Activated CD4-positive, alpha-beta T cell treated with anti-CD3 and anti-CD28 coated beads, Interleukin-2, amount 10 ng/mL, durations not matched to agents 7 days and 5 days (primary cell): ENCODE results near the gene PRKAR1B. TPM values are rescaled to one million over a fixed set of nuclear protein-coding genes. Genes with fewer than 3 reads are reported as not detected.
A peak's percentile ranks its signal among the peaks of the same experiment; 100 is the strongest.
"Not testable (repeated sequence)": the region's sequence is repeated elsewhere in the genome, so short reads cannot be mapped to it uniquely, and the experiment has no call there.

Source experiments
- CTCF ChIA-PET: fragments of 350-600 bp; sonication (Branson Sonifier 250); formaldehyde crosslinking; loops from one replicate; lab custom pipeline; 2021; ENCODE audit warnings: antibody characterized with exemption; lab: Charles Lee
- POLR2A ChIA-PET: fragments of 350-600 bp; sonication (Branson Sonifier 250); formaldehyde crosslinking; loops from one replicate; lab custom pipeline; 2021; ENCODE audit warnings: antibody characterized with exemption; lab: Charles Lee
- DNase-seq: peaks from one replicate; pipeline ENCODE4 v3.0.0-alpha.2; 2020
- H3K27ac Mint-ChIP-seq: one replicate; pipeline ENCODE4 v1.8.0; 2021; ENCODE audit warnings: mild to moderate bottlenecking, moderate library complexity, mixed read lengths
- H3K27me3 Mint-ChIP-seq: one replicate; pipeline ENCODE4 v1.8.0; 2021; ENCODE audit warnings: mixed read lengths
- H3K36me3 Mint-ChIP-seq: one replicate; pipeline ENCODE4 v1.8.0; 2021; ENCODE audit warnings: low read depth, mixed read lengths
- H3K4me1 Mint-ChIP-seq: one replicate; pipeline ENCODE4 v1.8.0; 2021; ENCODE audit warnings: mixed read lengths
- H3K4me3 Mint-ChIP-seq: one replicate; pipeline ENCODE4 v1.8.0; 2021; ENCODE audit warnings: mild to moderate bottlenecking, moderate library complexity, mixed read lengths
- H3K9me3 Mint-ChIP-seq: one replicate; pipeline ENCODE4 v1.8.0; 2021; ENCODE audit warnings: mixed read lengths
- total RNA-seq, 2 experiments: library from RNA; stranded (reverse); gene quantifications; one replicate each; pipeline ENCODE4 v1.2.3, GENCODE V29; 2021

Gene PRKAR1B
- total RNA-seq, 2 experiments from 2014 or later: 29.8 to 32.5 TPM

DNA sequence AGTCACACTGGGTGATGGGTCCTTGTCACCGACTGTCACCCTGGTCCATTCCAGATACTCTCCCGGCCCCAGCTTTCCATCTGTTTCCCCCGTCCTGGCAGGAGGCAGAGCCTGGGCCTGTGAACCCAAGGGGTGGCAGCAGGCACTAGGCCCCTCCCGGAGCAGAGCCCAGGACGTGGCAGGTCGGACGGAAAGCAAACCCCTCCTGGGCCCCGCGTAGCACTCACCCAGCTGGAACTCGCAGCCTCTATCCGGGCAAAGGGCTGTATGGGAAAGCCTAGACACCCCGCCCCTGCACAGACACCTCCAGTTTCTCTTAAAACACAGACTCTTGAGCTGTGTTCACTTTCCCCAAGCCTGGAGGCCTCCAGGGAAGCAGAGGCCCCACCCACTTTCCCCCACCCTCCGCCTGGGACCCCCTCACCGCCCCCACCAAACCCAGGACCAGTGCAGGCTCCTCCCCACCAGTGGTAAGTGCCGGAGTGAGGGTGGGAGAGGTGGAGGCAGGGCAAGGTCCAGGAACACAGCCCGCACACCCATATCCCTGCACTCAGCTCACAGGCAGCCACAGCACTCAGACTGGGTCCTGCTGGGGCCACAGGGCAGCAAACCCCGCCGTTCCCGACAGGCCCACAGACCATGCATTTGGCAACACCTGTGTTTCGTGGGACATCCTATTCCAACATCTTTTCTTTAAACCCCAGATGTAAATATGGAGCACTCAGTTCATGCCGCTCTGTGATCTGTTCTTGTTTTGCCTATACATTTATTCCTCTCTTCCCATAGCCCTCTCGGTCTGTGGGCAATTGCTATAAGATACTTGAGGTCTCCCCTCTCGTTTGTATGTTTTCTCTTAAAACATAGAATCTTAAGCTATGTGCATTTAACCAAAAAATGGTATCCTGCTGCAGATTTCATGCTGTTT is 109.2 kb downstream of the PRKAR1B start:
- peaks cover 47% of the 10 kb centered on the region for H3K36me3 Mint-ChIP-seq
- H3K27me3 Mint-ChIP-seq: no peaks in the 10 kb centered on the region
- peak overlapping the region; percentile 100 for H3K27ac Mint-ChIP-seq
- ChIA-PET POLR2A (interaction anchor here (0.6 to 1.8 kb wide), 4 partner anchors 13 to 196 kb away, joined by 3 to 6 read pairs (median 4); no protein-coding TSS in a partner anchor), CTCF (interaction anchor here (0.6 to 1.5 kb wide), 5 partner anchors 13 to 350 kb away, joined by 3 read pairs; no protein-coding TSS in a partner anchor)
- peaks cover 33% of the 10 kb centered on the region for H3K9me3 Mint-ChIP-seq
- H3K4me1 Mint-ChIP-seq: peaks cover 60% of the 10 kb centered on the region
- peak overlapping the region; percentile 72 for H3K4me3 Mint-ChIP-seq
- DNase-seq: no peak

DNA sequence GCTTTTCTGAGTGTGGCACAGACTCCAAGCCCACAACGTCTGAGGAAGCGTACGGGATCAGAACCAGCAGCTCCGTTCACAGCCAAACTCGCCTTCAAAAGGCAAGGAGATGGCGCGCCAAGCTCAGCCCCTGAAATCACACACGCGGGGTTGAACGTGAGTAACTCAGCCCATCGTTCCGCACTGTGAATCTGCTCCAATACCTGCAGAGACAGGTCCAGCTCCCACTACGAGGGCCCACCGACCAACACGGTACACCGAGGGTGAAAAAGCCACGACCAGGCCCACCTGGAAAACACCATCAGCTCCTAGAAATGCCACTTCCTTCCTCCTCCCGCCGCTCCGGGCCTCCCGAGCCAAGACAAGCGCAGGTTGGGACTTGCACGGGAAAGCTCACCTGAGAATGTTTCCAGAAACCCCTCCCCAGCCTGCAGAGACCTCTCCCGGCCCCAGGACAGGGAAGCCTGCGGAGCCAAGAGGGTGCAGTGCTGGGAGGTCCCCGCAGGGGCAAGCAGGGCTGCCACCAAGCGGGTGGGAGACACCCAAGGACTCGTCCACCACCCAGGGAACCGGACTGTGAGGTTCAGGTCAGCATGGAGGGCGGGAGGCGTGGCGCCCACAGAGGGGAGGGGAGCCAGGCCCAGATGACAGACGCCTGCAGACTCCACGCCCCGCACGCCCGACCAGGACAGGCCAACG is 113.5 kb downstream of the PRKAR1B start:
- DNase-seq: no peak
- ChIA-PET POLR2A (no interaction called here), CTCF (interaction anchor here (0.7 kb wide), 1 partner anchor 184 kb away, joined by 3 read pairs; no protein-coding TSS in a partner anchor)
- no peaks in the 10 kb centered on the region for H3K27me3 Mint-ChIP-seq
- no peak overlapping the region for H3K4me3 Mint-ChIP-seq
- peak overlapping the region; percentile 31 for H3K27ac Mint-ChIP-seq
- peaks cover 73% of the 10 kb centered on the region for H3K4me1 Mint-ChIP-seq
- peaks cover 22% of the 10 kb centered on the region for H3K36me3 Mint-ChIP-seq
- H3K9me3 Mint-ChIP-seq: peaks cover 5% of the 10 kb centered on the region

DNA sequence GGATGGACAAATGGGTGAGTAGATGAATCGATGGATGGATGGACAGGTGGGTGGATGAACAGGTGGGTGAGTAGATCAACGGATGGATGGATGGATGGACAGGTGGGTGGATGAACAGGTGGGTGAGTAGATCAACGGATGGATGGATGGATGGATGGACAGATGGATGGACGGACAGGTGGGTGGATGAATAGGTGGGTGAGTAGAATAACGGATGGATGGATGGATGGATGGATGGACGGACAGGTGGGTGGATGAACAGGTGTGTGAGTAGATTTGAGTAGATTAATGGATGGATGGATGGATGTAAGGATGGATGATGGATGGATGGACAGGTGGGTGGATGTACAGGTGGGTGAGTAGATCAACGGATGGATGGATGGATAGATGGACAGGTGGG is 115.2 kb downstream of the PRKAR1B start:
- DNase-seq, CTCF ChIA-PET, H3K4me3 Mint-ChIP-seq, H3K9me3 Mint-ChIP-seq, POLR2A ChIA-PET, H3K27me3 Mint-ChIP-seq: not testable (repeated sequence)
- Mint-ChIP-seq H3K27ac (peak overlapping the region; percentile 5), H3K36me3 (peaks cover 17% of the 10 kb centered on the region), H3K4me1 (peaks cover 71% of the 10 kb centered on the region)

DNA sequence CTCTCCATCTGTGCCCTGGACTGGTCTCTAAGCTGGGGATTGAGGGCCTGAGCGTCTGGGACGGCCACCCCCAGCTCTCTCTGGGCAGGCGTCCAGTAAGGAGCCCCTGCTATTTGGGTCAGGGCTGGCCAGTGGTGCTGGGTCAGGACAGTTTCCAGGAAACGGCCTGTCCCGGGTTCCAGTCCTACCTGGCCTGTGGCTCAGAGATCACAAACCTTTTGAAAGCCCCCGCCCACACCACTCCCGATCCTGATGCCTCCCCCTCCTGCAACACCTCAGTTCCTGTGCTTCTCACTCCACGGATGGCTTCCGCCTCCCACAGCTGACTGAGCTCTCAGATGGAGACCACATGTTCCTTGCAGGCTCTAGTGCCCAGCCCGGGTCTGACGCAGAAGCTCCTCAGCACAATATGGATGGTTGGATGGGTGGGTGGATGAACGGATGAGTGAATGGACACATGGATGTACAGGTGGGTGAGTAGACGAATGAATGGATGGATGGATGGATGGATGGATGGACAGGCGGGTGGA is 115.7 kb downstream of the PRKAR1B start:
- peaks cover 5% of the 10 kb centered on the region for H3K9me3 Mint-ChIP-seq
- H3K4me3 Mint-ChIP-seq: no peak overlapping the region
- H3K27ac Mint-ChIP-seq: no peak overlapping the region
- DNase-seq: no peak
- CTCF ChIA-PET: no interaction called here
- H3K36me3 Mint-ChIP-seq: peaks cover 17% of the 10 kb centered on the region
- no peaks in the 10 kb centered on the region for H3K27me3 Mint-ChIP-seq
- peaks cover 67% of the 10 kb centered on the region for H3K4me1 Mint-ChIP-seq
- POLR2A ChIA-PET: no interaction called here

DNA sequence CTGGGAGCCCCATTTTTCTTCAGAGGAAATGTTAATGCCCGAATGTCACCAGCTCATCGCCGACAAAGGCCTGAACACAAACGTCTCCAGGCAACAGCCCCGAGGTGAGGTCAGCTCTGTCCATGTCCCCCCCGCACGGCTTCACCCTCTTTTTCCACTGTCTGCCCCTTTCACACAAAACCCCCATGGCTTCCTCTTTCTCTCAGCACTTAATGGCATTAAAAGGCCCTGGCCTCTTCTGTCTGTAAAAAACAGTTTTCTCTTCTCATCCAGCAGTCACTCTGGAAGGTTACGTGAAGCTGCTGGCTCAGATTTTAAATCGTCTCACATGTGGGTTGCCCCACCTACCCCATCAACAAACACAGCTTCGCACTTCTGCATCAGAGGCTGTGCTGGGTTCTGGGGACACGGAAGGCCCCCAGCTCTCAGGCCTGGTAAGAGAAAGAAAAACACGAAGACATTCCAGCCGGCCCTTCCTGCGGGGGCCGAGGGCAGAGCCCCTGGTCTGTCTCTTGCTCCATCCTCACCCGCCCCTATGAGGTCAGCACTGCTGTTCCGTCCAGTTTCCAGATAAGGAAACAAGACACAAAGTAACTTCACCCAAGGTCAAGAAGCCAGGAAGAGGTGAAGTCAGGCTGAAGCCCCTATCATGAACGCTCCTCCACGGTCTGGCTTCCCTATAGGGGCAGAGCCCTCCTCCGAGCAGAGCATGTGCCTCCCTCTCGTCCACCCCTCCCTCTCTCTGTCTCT is 116.4 kb downstream of the PRKAR1B start:
- POLR2A ChIA-PET: no interaction called here
- Mint-ChIP-seq H3K27me3 (no peaks in the 10 kb centered on the region), H3K27ac (peak overlapping the region; percentile 34), H3K9me3 (peaks cover 5% of the 10 kb centered on the region), H3K4me3 (no peak overlapping the region), H3K4me1 (peaks cover 66% of the 10 kb centered on the region), H3K36me3 (peaks cover 23% of the 10 kb centered on the region)
- CTCF ChIA-PET: interaction anchor here (1.1 to 1.2 kb wide), 2 partner anchors 10 to 21 kb away, joined by 3 to 4 read pairs; no protein-coding TSS in a partner anchor
- DNase-seq: no peak

DNA sequence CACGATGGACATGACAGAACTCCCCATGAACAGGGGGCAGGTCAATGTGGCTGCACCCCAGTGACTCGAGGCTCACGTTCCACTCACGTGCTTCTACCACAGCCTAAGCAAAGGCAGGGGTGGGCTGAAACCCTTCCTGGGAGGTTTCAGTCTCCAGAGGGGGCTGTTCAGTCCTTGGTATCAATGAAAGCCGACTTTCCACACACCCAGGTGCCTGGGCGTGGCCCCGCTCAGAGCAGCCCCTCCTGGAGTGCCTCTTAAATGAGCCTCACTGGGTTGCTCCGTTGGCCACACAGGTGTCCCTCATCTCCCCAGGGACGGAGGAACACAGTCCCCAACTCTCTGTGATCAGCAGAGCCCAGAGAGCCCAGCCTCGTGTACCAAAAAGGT is 116.9 kb downstream of the PRKAR1B start:
- CTCF ChIA-PET: interaction anchor here (1.1 to 1.2 kb wide), 2 partner anchors 10 to 22 kb away, joined by 3 to 4 read pairs; no protein-coding TSS in a partner anchor

DNA sequence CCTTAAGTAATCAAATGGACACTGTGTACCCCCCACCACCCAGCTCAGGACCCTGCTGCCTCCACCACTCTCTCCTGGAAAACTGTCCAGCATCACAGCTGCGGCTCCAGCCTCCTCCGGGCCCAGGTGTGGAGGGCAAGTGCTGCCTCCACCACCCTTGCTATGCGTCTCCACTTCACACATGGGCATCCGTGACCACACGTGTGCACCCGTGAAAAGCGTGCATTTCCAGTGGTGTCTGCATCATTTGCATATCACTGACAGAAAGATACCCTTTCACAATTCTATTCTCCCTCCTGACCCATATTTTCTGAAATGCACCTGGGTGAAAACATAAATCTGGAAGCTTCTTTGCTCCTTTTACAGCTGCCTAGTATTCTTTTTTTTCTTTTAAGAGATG is 117.7 kb downstream of the PRKAR1B start:
- Mint-ChIP-seq H3K36me3 (peaks cover 31% of the 10 kb centered on the region), H3K9me3 (peaks cover 5% of the 10 kb centered on the region), H3K4me1 (peaks cover 70% of the 10 kb centered on the region), H3K27ac (peak overlapping the region; percentile 85), H3K4me3 (no peak overlapping the region), H3K27me3 (no peaks in the 10 kb centered on the region)
- no peak for DNase-seq
- ChIA-PET CTCF (interaction anchor here (1.2 kb wide), 1 partner anchor 11 kb away, joined by 3 read pairs; no protein-coding TSS in a partner anchor), POLR2A (no interaction called here)

More for the DNA sequence above, 116.9 kb downstream of the PRKAR1B start:
- Mint-ChIP-seq H3K36me3 (peaks cover 24% of the 10 kb centered on the region), H3K4me3 (no peak overlapping the region), H3K27me3 (no peaks in the 10 kb centered on the region), H3K9me3 (peaks cover 5% of the 10 kb centered on the region), H3K4me1 (peaks cover 68% of the 10 kb centered on the region), H3K27ac (peak overlapping the region; percentile 85)
- DNase-seq: no peak
- POLR2A ChIA-PET: no interaction called here

DNA sequence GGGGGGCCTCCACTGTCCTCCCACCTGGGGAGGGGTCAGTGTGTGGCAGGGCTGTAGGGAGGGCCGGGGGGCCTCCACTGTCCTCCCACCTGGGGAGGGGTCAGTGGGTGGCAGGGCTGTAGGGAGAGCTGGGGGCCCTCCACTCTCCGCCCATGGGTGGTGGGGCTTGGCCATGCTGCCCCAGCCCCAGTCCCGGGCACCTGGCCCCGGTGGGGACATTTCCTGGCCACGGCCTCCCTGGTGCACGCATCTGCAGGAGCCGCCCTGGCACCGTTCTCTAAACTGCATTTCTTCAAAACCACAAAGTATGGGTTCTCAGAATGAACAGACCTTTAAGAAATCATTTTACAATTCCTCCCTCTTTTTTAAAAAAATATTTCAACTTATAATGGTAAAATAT is 118.1 kb downstream of the PRKAR1B start:
- Mint-ChIP-seq H3K4me1 (peaks cover 74% of the 10 kb centered on the region), H3K36me3 (peaks cover 33% of the 10 kb centered on the region), H3K4me3 (no peak overlapping the region), H3K9me3 (peaks cover 5% of the 10 kb centered on the region), H3K27ac (peak overlapping the region; percentile 85), H3K27me3 (no peaks in the 10 kb centered on the region)
- no peak for DNase-seq
- ChIA-PET POLR2A (no interaction called here), CTCF (no interaction called here)

DNA sequence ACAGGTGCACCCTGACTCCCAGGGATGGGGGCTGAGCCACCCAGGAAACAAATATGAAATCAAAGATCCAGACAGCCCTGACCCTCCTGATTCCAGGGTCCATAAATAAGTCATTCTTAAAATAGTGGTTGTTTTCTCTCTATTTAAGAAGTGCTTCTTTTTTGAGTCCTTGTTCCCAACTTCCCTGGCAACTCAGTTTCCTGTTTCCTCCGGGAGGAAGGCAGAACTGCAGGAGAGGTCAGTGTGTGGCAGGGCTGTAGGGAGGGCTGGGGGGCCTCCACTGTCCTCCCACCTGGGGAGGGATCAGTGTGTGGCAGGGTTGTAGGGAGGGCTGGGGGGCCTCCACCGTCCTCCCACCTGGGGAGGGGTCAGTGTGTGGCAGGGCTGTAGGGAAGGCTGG is 118.7 kb downstream of the PRKAR1B start:
- no peak overlapping the region for H3K4me3 Mint-ChIP-seq

DNA sequence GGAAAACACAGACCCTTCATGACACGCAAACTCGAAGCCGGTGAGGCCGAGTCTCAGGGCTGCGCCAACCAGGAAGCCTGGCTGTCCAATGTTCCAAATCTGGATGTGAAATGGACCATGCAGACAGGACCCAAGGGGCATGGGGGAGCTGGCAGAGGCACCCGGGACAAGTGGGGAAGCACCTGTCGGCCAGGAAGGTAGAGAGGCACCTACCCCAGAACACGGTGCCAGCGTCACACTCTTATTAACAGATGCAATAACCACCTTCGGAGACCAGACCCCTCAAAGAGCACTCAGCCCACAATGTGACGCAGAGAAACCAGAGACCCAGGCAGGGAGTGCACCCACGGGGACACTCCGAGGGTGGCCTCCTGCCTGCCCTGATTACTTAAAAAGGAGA is 119.1 kb downstream of the PRKAR1B start:
- peaks cover 39% of the 10 kb centered on the region for H3K36me3 Mint-ChIP-seq

More for the DNA sequence above, 118.7 kb downstream of the PRKAR1B start:
- no peak for DNase-seq
- ChIA-PET POLR2A (no interaction called here), CTCF (no interaction called here)
- peak overlapping the region; percentile 90 for H3K27ac Mint-ChIP-seq
- H3K27me3 Mint-ChIP-seq: no peaks in the 10 kb centered on the region
- peaks cover 34% of the 10 kb centered on the region for H3K36me3 Mint-ChIP-seq
- peaks cover 5% of the 10 kb centered on the region for H3K9me3 Mint-ChIP-seq
- peaks cover 75% of the 10 kb centered on the region for H3K4me1 Mint-ChIP-seq

DNA sequence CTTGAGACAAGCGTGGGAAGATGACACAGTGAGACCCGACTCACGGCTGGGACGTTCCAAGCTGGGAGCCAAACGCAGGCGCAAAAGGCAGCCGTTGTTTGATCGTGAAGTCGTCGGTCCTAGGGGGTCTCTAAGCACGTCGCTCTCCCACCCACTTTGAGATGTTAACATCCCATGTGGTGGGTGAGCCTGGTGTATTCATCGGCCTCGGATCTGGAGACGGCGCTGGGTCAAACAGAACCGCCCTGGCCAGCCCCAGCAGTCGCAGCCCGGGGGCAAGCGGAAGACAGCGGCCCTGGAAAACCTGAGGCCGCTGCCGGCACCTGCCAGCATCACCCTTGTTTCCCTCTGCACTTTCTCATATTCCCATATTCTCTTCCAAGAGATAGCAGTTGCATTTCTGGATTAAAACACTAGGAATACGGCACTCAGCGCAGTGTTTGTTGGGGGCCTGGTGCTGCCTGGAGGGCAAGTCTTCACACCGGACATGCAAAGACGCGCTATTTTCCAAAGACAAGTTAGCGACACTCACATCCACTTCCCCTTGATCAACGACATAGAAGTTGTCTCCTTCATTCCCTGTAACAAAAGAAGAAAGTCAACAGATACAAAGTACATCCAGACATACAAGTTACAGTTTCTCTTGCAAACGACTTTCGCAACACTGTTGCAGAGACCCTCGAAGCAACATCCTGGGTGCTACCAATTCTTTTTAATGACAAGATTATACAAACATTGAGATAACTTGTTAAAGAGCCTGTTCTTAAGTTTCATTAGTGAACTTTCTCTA is 121.2 kb downstream of the PRKAR1B start:
- Mint-ChIP-seq H3K9me3 (no peaks in the 10 kb centered on the region), H3K27me3 (no peaks in the 10 kb centered on the region), H3K36me3 (peaks cover 26% of the 10 kb centered on the region), H3K4me3 (no peak overlapping the region), H3K4me1 (peaks cover 78% of the 10 kb centered on the region), H3K27ac (peak overlapping the region; percentile 97)
- DNase-seq: no peak
- POLR2A ChIA-PET: no interaction called here
- CTCF ChIA-PET: interaction anchor here (1.7 kb wide), 1 partner anchor 11 kb away, joined by 9 read pairs; no protein-coding TSS in a partner anchor

More for the DNA sequence above, 119.1 kb downstream of the PRKAR1B start:
- Mint-ChIP-seq H3K27ac (peak overlapping the region; percentile 90), H3K4me3 (no peak overlapping the region), H3K27me3 (no peaks in the 10 kb centered on the region), H3K4me1 (peaks cover 77% of the 10 kb centered on the region), H3K9me3 (peaks cover 5% of the 10 kb centered on the region)
- CTCF ChIA-PET: no interaction called here
- POLR2A ChIA-PET: no interaction called here
- no peak for DNase-seq
